Pancreas (tissue), 10 donors: ENCODE data around the gene LDAF1. TPM values are rescaled to one million over a fixed set of nuclear protein-coding genes. Genes with fewer than 3 reads are reported as not detected.

Experiments used
- ATAC-seq, 4 donors: fragments of 200-7000 bp; cut with Tn5 transposase; one replicate each; pipeline versions ENCODE4 v1.8.0 to v1.9.1; 2020; ENCODE audit warnings: mild to moderate bottlenecking in 4 of 4, moderate library complexity in 4 of 4
- DNase-seq, 6 donors: peaks; one replicate each; pipeline ENCODE4 v3.0.0-alpha.2; 2020
- FAIRE-seq: peaks from 2 replicates; lab custom pipeline; 2012; peaks lifted over from hg19 to GRCh38; lab: Jason Lieb, UNC
- H3K27ac ChIP-seq, 4 donors: fragments of 200-600 bp; sonication (generic); 1 replicate in 3 of 4; 2 replicates in 1 of 4; pipeline versions ENCODE4 v1.5.0 to v1.8.0; 2020
- H3K27me3 ChIP-seq, 4 donors: fragments of 200-600 bp; one replicate each; pipeline ENCODE4 v1.8.0; 2021
- H3K36me3 ChIP-seq, 3 donors: fragments of 200-600 bp; sonication (generic) in 1 of 3; one replicate each; pipeline versions ENCODE4 v1.5.0 to v1.8.0; 2020 to 2021
- H3K4me1 ChIP-seq, 3 donors: fragments of 200-600 bp; one replicate each; pipeline ENCODE4 v1.8.0; 2021
- H3K4me3 ChIP-seq, 4 donors: fragments of 200-600 bp; sonication (generic) in 2 of 4; one replicate each; pipeline versions ENCODE4 v1.5.0 to v1.8.0; 2020 to 2021
- H3K9me3 ChIP-seq, 4 donors: fragments of 200-600 bp; one replicate each; pipeline ENCODE4 v1.8.0; 2021
- WGBS, 2 donors: extraction: QIAGEN DNeasy Blood & Tissue Kit; methylation state at CpG; one replicate each; pipeline ENCODE4 v1.1.7; 2013; 5-methylcytosine and 5-hydroxymethylcytosine counted together
- intact Hi-C, 3 donors: fragments of 100-400 bp; cut with DNase I; formaldehyde crosslinking; loops; one replicate each; pipeline versions ENCODE4 v1.11.1 to v1.14.2; 2022
- polyA plus RNA-seq, 2 donors: library from polyadenylated mRNA; stranded (reverse); fragments of 200-250 nt; gene quantifications; one replicate each; pipeline ENCODE4 v1.2.3, GENCODE V29; 2013
- total RNA-seq, 6 donors: library from RNA; stranded (reverse); fragmentation: NEBNext Ultra II Directional in 4 of 6; extraction: Animal tissue kit (Norgen Biotek cat#: 25700) in 4 of 6; gene quantifications; one replicate each; pipeline versions ENCODE4 v1.2.1 to v1.2.4, GENCODE V29; 2021 to 2023
- TF ChIP-seq, protein P1 (sequence below), 4 donors: fragments of 200-600 bp; sonication (generic) in 3 of 4; IDR thresholded peaks; one replicate each; pipeline versions ENCODE4 v1.5.0 to v1.8.0; 2021; ENCODE audit warnings: antibody characterized with exemption in 4 of 4
- donor health status: healthy with polysubstance abuse.
- donor health status: DM: no; HTN: no; CAD: no; lungs with moderate emphysema.
- donor health status: DM: no; HTN: no; CAD: no.
- donor health status: control.
- donor health status: control.
- donor health status: Bipolar disorder and iron deficiency.
- donor health status: DM: yes; HTN: yes; CAD: no.
- donor health status: DM: no; HTN: no; CAD: no.
- donor health status: DM: no; HTN: no; CAD: no.
- donor health status: DM: yes; HTN: yes; CAD: no.

Gene LDAF1
- total and polyA plus RNA-seq, 8 donors: 5.1 to 21.9 (median 12.0) TPM

DNA sequence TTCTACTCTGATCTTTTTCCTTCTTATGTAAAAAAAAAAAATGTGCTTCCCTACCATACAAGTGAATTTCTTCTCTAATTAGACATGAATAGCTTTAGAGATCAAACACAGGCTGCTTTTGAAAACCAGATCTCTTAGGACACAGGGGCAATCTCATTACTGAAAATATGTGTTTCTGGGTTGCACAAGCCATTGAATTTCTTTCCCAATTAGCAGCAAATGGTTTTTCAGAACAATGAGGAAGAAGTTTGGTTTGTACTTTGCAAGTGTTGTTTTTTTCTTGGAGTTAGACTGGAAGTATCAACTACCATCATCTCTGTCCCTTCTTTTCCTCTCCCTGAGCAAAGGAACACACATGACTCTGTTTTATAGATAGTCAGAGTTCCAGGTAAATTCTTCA, 69.4 kb downstream of the LDAF1 start:
- intact Hi-C loops: no loop called here
- DNase-seq: no peak
- Histone ChIP-seq H3K27me3 (no peaks in the 10 kb centered on the region), H3K4me3 (no peak overlapping the region), H3K9me3 (no peaks in the 10 kb centered on the region), H3K36me3 (no peaks in the 10 kb centered on the region), H3K27ac (no peak overlapping the region), H3K4me1 (no peaks in the 10 kb centered on the region)
- no peak for FAIRE-seq
- TF ChIP-seq, protein P1, sequence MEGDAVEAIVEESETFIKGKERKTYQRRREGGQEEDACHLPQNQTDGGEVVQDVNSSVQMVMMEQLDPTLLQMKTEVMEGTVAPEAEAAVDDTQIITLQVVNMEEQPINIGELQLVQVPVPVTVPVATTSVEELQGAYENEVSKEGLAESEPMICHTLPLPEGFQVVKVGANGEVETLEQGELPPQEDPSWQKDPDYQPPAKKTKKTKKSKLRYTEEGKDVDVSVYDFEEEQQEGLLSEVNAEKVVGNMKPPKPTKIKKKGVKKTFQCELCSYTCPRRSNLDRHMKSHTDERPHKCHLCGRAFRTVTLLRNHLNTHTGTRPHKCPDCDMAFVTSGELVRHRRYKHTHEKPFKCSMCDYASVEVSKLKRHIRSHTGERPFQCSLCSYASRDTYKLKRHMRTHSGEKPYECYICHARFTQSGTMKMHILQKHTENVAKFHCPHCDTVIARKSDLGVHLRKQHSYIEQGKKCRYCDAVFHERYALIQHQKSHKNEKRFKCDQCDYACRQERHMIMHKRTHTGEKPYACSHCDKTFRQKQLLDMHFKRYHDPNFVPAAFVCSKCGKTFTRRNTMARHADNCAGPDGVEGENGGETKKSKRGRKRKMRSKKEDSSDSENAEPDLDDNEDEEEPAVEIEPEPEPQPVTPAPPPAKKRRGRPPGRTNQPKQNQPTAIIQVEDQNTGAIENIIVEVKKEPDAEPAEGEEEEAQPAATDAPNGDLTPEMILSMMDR (IDR thresholded peaks at IDR 0.05): no peak
- no peak for ATAC-seq

DNA sequence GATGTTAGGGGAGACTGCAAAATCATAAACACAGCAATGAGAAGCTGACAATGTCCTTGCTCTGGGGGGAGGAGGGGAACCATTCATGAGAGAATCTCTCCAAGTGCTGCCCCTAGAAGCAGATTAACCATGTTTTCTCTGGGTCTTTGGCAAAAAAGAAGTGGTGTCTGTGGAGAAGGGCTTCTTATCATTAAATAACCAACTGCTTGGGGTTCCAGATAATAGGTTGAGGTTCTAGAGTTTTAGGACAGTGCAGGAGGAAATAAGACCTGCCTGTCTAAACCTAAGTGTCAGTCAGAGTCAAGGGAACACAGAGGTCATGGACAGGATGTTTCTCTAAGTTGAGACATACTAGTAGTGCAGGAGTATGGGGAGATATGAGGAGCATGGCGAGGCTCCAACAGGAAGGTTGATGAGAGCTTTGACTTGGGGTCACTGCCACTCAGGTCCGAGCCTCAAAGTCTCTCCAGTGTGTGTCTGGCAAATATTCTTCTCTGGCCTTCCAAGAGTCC, 69.9 kb downstream of the LDAF1 start:
- FAIRE-seq: no peak
- DNase-seq: no peak

More for the DNA sequence above, 69.9 kb downstream of the LDAF1 start:
- Histone ChIP-seq H3K27me3 (no peaks in the 10 kb centered on the region), H3K36me3 (no peaks in the 10 kb centered on the region), H3K9me3 (no peaks in the 10 kb centered on the region), H3K27ac (no peak overlapping the region), H3K4me1 (peaks cover 0 to 3% (median 0%) of the 10 kb centered on the region in 3 donors), H3K4me3 (no peak overlapping the region)
- no peak for ATAC-seq
- TF ChIP-seq, protein P1 (IDR thresholded peaks at IDR 0.05): no peak
- 73 to 80% methylated on average over 2 of the region's 2 CpGs for WGBS, 2 donors
- intact Hi-C loops: no loop called here

Other genes with a start within 250 kb of the LDAF1 start
- under 1 TPM in 1 of 6 donors, not detected in 5; 0.03 TPM for gene DNAH3, start 7.8 kb upstream of the LDAF1 start, total RNA-seq
- gene DNAH3, start 7.8 kb upstream of the LDAF1 start, polyA plus RNA-seq: not detected
- not detected for gene ZP2, start 52.9 kb downstream of the LDAF1 start, total RNA-seq
- not detected for gene ZP2, start 52.9 kb downstream of the LDAF1 start, polyA plus RNA-seq
- under 1 TPM; 0.16 to 0.72 (median 0.47) TPM for gene ANKS4B, start 75.0 kb downstream of the LDAF1 start, total RNA-seq
- gene ANKS4B, start 75.0 kb downstream of the LDAF1 start, polyA plus RNA-seq: under 1 TPM; 0.15 to 0.31 TPM
- gene CRYM, start 119.6 kb downstream of the LDAF1 start, total RNA-seq: under 1 TPM in 4 of 6 donors, not detected in 2; 0.12 to 0.22 (median 0.17) TPM
- gene CRYM, start 119.6 kb downstream of the LDAF1 start, polyA plus RNA-seq: under 1 TPM in 1 of 2 donors, not detected in 1; 0.09 TPM